GM19452 (cell line): ENCODE results near the gene PTPRD.
A peak's percentile ranks its signal among the peaks of the same experiment; 100 is the strongest.

ENCODE experiments used
- ATAC-seq: cut with Tn5 transposase; IDR thresholded peaks from one replicate; pipeline ENCODE4 v1.9.1; 2021; ENCODE audit not compliant: unreplicated experiment

PTPRD gene

DNA sequence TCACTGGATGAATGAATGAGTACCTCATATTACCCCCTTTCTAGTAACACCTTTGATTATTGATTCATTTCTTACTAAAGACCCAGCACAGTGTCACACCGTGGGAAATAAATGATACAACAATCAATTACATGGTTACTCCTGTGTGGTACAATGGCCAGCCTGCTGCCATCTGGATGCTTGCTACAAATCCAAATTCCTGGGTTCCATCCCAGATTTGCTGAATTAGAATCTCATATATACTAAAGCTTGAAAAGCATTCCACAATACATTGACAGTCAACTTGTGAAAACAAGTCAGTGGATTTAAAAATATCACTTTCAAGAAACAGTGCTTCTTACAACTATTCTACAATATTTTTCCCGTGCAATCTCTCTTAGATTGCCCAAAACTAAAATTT is 989.3 kb downstream of the PTPRD start:
- no peak for ATAC-seq

DNA sequence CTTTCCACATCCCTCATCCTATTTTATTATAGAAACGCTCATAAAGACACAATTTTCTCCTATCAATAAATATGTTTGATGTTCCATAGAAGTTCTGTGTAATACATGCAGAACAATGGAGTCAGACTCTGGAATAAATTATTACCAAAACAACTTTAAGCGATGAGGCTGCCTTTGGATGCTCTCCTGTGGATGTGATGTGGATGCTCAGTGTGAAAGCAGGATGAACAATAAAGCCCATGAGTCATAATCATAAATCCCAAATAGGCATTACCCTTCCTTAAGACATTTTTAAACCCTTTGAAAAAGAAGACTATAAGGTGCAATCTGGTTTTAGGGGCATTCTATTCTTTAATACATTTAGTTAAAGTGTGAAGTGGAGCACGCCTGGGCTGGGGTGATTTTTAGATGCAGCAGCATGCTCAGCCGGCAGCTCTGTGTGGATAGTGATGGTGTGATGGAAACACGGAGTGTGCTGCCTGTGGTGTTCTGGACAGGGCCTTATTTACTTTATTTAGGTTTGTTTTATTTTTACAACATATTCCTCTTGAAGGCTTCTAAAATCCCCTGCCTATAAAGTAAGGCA is 991.4 kb downstream of the PTPRD start:
- ATAC-seq = no peak

GRCh38 chr9:9620736-9621135 is 992.1 kb downstream of the PTPRD start:
- ATAC-seq = no peak

DNA sequence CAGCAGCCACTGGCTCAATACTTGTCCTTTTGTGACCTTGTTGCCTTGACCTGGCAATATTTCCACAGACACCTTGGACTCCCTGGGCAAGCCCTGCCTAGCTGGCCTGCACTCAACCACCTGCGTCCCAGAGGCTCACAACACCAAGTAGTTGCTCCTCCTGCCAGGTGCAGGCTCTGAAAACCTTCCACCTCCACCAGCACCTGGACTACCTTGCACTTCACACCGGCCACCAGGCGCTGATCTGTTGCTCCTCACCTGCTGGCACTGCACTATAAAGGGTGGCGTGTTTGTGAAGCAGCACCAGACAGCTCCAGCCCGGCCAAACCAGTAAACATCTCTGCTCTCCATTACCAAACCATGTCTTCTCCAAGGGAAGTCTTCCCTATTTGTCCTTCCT is 997.7 kb downstream of the PTPRD start:
- no peak for ATAC-seq

- no peak for ATAC-seq
These were observed 998.2 kb downstream of the PTPRD start for GRCh38 chr9:9614607-9615006.

DNA sequence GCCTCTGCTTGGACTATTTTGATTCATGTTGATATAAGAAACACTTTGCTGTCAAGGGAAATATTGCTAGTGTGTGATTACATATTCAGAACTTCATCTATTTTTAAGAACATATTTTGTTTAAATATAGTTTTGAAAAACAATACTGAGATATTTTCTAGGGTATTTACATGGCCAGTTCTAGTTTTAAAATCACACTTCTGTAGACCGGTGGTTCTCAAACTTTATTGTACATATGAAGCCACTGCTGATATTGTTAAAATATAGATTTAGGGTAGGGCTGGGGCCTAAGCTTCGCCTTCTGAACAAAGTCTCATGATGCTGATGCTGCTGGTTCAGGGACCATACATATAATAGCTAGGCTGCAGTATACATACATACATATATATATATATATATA is 1000.0 kb downstream of the PTPRD start:
- peak; percentile 43 for ATAC-seq

DNA sequence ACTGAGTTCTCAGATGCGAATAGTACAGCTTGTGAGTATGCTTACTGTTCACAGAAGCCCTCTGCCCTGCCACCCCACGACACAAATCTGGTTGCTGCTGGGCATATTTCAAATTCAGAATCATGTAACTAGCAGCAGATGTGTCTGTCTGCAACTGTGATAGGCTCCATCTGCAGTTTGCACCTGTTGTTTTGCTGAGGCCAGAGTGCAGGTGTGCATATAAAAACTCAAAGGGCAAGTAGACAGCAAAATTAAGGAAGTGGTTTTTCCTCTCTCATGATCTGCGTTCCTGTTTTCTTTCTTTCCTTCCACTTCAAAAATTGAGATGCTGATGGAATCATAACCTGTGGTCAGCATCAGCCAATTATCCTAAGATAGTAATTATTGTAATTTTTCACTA is 1000.5 kb downstream of the PTPRD start:
- peak; percentile 70 for ATAC-seq

DNA sequence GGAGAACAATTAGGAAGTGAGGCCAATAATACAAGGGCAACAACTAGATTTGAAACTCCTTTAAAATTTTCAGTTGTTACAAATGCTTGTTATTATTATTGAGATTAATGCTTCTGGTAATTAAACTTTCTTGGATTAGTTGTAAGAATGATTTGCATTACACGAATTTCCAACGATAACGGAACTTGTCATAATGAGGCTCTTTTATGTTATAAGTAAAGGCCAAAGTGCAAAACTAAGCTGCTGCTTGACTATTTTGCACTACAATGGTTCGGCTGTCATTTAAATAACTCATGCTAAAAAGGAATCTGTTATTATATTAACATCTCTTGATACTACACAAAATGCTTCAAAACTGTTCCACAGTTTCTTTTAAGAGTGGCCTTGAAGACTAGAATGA is 1007.1 kb downstream of the PTPRD start:
- ATAC-seq = no peak

GRCh38 chr9:9603345-9603744 is 1009.5 kb downstream of the PTPRD start:
- ATAC-seq = no peak

- ATAC-seq = no peak
These were observed 1014.1 kb downstream of the PTPRD start for GRCh38 chr9:9598723-9599122.

DNA sequence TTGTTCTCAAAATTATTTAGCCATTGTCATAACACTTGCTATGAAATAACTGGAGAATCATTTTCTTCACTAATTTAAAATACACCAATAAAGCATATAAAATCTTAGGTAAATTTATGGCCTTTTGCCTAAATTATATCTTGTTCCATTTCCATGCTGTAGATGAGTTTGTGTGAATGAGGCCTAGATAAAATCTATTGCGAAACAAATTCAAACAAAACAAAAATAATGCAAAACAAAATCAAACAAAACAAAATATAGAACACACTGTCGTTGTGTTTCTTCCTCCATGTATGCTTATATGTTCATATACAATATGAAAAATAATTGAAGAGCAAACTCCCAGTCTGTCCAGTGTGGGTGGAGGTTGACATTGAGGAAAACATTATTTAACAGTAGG is 1020.7 kb downstream of the PTPRD start:
- no peak for ATAC-seq

DNA sequence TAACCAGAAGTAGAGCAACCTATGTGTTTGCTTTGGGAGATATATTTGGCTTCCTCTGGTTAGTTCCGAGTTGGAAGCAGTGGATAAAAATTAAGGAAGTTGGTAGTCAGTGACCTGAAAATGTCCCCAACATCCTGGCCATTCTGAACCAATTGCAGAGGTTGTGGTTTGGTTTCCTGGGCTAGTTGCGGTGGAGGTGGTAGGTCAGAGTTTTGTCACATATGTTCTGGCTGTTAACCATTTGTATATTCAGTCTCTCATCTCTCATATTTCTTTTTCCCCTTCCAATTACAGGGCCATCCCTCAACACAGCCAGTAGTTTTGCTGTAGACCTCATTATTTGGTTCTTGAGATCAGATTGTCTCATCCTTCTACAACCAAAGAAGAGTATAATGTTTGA is 1026.9 kb downstream of the PTPRD start:
- no peak for ATAC-seq

DNA sequence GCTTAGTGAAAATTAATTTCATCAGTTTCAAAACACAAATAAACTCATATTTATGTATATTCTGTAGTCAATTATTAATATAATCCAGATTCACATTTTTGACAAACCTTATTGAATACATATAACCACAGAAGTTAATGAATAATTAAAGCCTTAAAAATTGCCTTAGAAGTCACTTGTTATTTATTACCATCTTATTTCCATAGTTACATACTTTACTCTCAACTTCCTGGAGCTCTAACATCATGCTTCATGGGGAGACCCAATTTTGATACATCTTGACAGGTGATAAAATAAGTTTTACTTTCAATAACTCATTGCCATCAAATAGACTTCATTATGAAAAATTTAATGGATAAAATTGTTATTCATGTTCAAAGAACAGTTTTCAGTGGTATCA is 1038.7 kb downstream of the PTPRD start:
- ATAC-seq = no peak

- ATAC-seq = no peak
These were observed 1047.1 kb downstream of the PTPRD start for GRCh38 chr9:9565700-9566099.

DNA sequence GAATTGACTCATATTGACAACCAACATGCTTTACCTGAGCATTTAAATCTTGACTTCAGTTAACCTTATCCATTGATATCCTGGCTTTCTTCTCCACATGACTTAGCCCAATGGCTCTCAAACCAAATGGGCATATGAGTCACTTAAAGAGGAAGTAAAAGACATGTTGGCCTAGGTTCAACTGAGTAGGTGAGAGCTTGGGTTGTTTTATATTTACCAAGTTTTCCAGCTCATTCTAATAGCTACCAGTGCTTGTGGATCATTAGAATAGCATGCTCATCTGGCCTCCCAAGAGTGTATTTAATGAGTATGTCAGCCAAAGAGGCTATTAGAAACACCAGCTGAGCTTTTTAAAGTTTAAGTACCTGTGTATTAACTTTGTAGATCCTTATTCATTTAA is 1049.0 kb downstream of the PTPRD start:
- no peak for ATAC-seq

GRCh38 chr9:9560382-9561035 is 1052.3 kb downstream of the PTPRD start:
- ATAC-seq = no peak

DNA sequence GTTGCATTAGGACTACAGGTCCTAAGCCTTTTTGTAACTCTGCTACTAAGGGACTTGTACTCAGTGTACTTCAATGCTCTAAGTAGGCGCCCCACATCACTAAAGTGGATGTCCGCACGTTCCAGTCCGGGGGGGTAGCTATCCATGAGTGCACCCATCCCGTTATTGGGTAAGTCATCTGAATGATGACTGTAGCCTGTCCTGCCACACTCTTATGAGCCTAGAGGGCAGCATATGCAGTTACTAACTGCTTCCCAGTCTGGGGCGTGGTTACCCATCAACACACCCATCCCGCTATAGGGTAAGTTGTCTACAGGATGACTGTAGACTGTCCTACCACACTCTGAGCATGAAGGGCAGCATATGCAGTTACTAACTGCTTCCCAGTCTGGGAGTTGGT is 1053.9 kb downstream of the PTPRD start:
- no peak for ATAC-seq

- ATAC-seq = no peak
These were observed 1054.9 kb downstream of the PTPRD start for GRCh38 chr9:9557804-9558334.

DNA sequence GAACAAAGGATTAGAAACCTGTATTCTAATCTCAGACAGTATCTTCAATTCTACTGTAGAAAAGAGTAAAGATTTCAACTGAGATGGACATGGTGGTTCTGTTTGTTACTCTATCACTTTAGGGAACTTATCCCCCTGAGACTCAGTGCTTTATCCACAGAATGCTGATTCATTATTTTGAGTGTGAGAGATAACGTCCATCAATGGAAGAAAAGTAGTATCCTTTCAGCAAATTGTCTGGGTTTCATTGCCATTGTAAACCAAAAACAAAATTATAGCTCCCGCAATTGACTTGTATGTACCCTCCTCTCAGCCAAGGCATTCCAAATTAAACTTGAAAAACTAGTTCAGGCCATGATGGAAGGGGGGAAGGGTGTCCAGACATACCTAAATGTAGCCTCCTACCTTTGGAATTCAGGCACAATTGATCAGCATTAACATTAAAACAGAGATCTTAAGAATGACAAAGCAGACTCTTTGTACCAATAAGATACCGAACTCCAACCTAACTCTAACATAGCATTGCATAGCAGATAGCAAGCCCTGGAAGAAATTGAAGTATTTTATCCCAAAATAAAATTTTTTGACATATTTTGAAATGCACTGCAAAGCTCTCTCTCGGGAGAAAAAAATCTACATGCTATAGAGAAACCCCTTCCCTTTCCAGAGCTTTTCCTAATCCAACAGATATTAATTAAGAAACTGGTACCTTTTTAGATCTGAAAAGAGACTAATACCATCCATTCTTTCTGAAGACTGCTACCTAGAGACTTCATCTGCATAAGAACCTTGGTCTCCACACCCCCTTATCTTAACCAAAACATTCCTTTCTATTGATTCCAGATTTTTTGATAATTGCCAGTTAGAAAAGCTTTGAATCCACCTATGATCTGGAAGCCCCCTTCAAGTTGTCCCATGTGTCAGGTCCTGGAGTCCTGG is 1055.7 kb downstream of the PTPRD start:
- ATAC-seq = no peak

- ATAC-seq = no peak
These were observed 1060.1 kb downstream of the PTPRD start for GRCh38 chr9:9552665-9553064.

GRCh38 chr9:9538766-9539165 is 1074.0 kb downstream of the PTPRD start:
- no peak for ATAC-seq

GRCh38 chr9:9538356-9538755 is 1074.4 kb downstream of the PTPRD start:
- no peak for ATAC-seq
